ENCODE data around the gene DCTPP1. TPM values are rescaled to one million over a fixed set of nuclear protein-coding genes. Genes with fewer than 3 reads are reported as not detected.

DCTPP1 gene
- total and polyA plus RNA-seq, 2 of the 13 experiments (the other 11 are each of a cell fraction or from before 2014, with no cell fraction given): 54.8 to 74.4 TPM

- TF ChIP-seq E2F2 (CRISPR knock-in tag; IDR thresholded peaks at IDR 0.05; ENCODE audit: borderline replicate concordance) (no peak), PITX1 (CRISPR knock-in tag; IDR thresholded peaks at IDR 0.05) (no peak; the same call in 1 of the 2 replicates), ZBTB42 (CRISPR knock-in tag; IDR thresholded peaks at IDR 0.05) (0 out of 2 replicates have a peak, but pooled peaks have one; percentile 16), AFF4 (CRISPR knock-in tag; IDR thresholded peaks at IDR 0.05) (0 out of 2 replicates have a peak, but pooled peaks have one; percentile 12), ZNF530 (CRISPR knock-in tag; IDR thresholded peaks at IDR 0.05; ENCODE audit: low read depth) (no peak), ZNF256 (CRISPR knock-in tag; conservative IDR thresholded peaks at IDR 0.05) (no peak), RERE (CRISPR knock-in tag; IDR thresholded peaks at IDR 0.05; ENCODE audit: low read depth) (no peak; the same call in 1 of the 2 replicates), EED (CRISPR knock-in tag; IDR thresholded peaks at IDR 0.05) (peak; percentile 45; the same call in 1 of the 2 replicates), ZNF121 (CRISPR knock-in tag; IDR thresholded peaks at IDR 0.05) (no peak; the same call in 1 of the 2 replicates), RARA (CRISPR knock-in tag; IDR thresholded peaks at IDR 0.05) (no peak; the same call in 1 of the 2 replicates), RAD51 (IDR thresholded peaks at IDR 0.05; ENCODE audit: borderline replicate concordance) (no peak), SIN3A (IDR thresholded peaks at IDR 0.05; ENCODE audit: borderline replicate concordance, low read depth, low read length) (peak; percentile 79; the same call in 1 of the 2 replicates), ZNF687 (CRISPR knock-in tag; IDR thresholded peaks at IDR 0.05) (peak; percentile 96)
Measured at GRCh38 chr16:30429678-30430427, at the start of gene DCTPP1 (continued).

Data from HepG2 (cell line).